CD14-positive monocyte (primary cell): ENCODE measurements around the gene ATP7A. TPM values are rescaled to one million over a fixed set of nuclear protein-coding genes. Genes with fewer than 3 reads are reported as not detected.
A peak's percentile ranks its signal among the peaks of the same experiment; 100 is the strongest.

Experiments
- DNase-seq, 3 donors: peaks; one replicate each; pipeline ENCODE4 v3.0.0-alpha.2; 2011 to 2022
- H2AFZ ChIP-seq: 2 replicates; pipeline ENCODE4 v1.6.0; 2012; ENCODE audit warnings: mild to moderate bottlenecking, low read depth, low read length, inconsistent platforms; ENCODE audit not compliant: insufficient read depth, poor library complexity, severe bottlenecking
- H3K27ac ChIP-seq, 2 donors: 1 replicate in 1 of 2; 2 replicates in 1 of 2; pipeline ENCODE4 v1.5.1; 2012 to 2013; ENCODE audit warnings: low read length in 2 of 2, control low read depth in 1 of 2, inconsistent platforms in 1 of 2, low read depth in 1 of 2, mild to moderate bottlenecking in 1 of 2
- H3K27me3 ChIP-seq, 2 donors: one replicate each; pipeline versions ENCODE4 v1.6.0 to v1.6.1; 2011 to 2013; ENCODE audit warnings: low read length in 2 of 2; ENCODE audit not compliant: control insufficient read depth in 2 of 2, insufficient read depth in 2 of 2
- H3K36me3 ChIP-seq, 2 donors: replicated peaks in 1 of 2; 1 replicate in 1 of 2; 2 replicates in 1 of 2; pipeline versions ENCODE4 v1.5.1 to v1.6.1; 2012 to 2013; ENCODE audit warnings: low read length in 2 of 2, control low read depth in 1 of 2, inconsistent platforms in 1 of 2, mild to moderate bottlenecking in 1 of 2; ENCODE audit not compliant: insufficient read depth in 2 of 2, control insufficient read depth in 1 of 2
- H3K4me1 ChIP-seq, 2 donors: 1 replicate in 1 of 2; 2 replicates in 1 of 2; pipeline versions ENCODE4 v1.5.1 to v1.6.1; 2012 to 2013; ENCODE audit warnings: low read length in 2 of 2, control low read depth in 1 of 2, inconsistent platforms in 1 of 2, mild to moderate bottlenecking in 1 of 2, moderate library complexity in 1 of 2; ENCODE audit not compliant: insufficient read depth in 2 of 2, control insufficient read depth in 1 of 2
- H3K4me2 ChIP-seq: replicated peaks from 2 replicates; pipeline ENCODE3; 2012; ENCODE audit warnings: low read length, moderate library complexity, mild to moderate bottlenecking; ENCODE audit not compliant: poor library complexity, severe bottlenecking; ENCODE audit errors: extremely low read depth
- H3K4me3 ChIP-seq, 3 experiments: fragments of 200-600 bp in 1 of 3; sonication (generic) in 1 of 3; replicated peaks in 1 of 3; 1 replicate in 2 of 3; 2 replicates in 1 of 3; pipeline ENCODE4 v1.5.1; 2011 to 2013; ENCODE audit warnings: low read length in 3 of 3, mild to moderate bottlenecking in 3 of 3, control low read depth in 2 of 3, low read depth in 2 of 3, inconsistent platforms in 1 of 3, moderate library complexity in 1 of 3
- H3K79me2 ChIP-seq: 2 replicates; pipeline ENCODE4 v1.6.0; 2012; ENCODE audit warnings: mild to moderate bottlenecking, control low read depth, inconsistent platforms, low read length, moderate library complexity; ENCODE audit not compliant: insufficient read depth
- H3K9ac ChIP-seq: 2 replicates; pipeline ENCODE4 v1.6.0; 2017; ENCODE audit warnings: low read length, mild to moderate bottlenecking; ENCODE audit not compliant: insufficient read depth, poor library complexity, severe bottlenecking
- H3K9me3 ChIP-seq, 2 donors: replicated peaks in 1 of 2; 1 replicate in 1 of 2; 2 replicates in 1 of 2; pipeline versions ENCODE4 v1.5.1 to v1.6.1; 2012 to 2013; ENCODE audit warnings: low read length in 2 of 2, control low read depth in 1 of 2; ENCODE audit not compliant: control insufficient read depth in 1 of 2, insufficient read depth in 1 of 2
- H4K20me1 ChIP-seq: 2 replicates; pipeline ENCODE4 v1.6.0; 2012; ENCODE audit warnings: mild to moderate bottlenecking, low read length, control low read depth, moderate library complexity; ENCODE audit not compliant: insufficient read depth
- H3K27ac Mint-ChIP-seq, 7 donors: one replicate each; pipeline ENCODE4 v1.8.0; 2020; ENCODE audit warnings: mild to moderate bottlenecking in 7 of 7, mixed read lengths in 7 of 7, moderate library complexity in 6 of 7, inconsistent platforms in 2 of 7
- H3K27me3 Mint-ChIP-seq, 3 donors: one replicate each; pipeline ENCODE4 v1.8.0; 2021 to 2022; ENCODE audit warnings: low read depth in 3 of 3, mild to moderate bottlenecking in 3 of 3, mixed read lengths in 3 of 3, moderate library complexity in 3 of 3, inconsistent platforms in 1 of 3
- H3K36me3 Mint-ChIP-seq, 2 donors: one replicate each; pipeline ENCODE4 v1.8.0; 2020; ENCODE audit warnings: mixed read lengths in 2 of 2, inconsistent platforms in 1 of 2, mild to moderate bottlenecking in 1 of 2
- H3K4me1 Mint-ChIP-seq: one replicate; pipeline ENCODE4 v1.8.0; 2020; ENCODE audit warnings: mild to moderate bottlenecking, mixed read lengths
- H3K4me3 Mint-ChIP-seq, 2 donors: one replicate each; pipeline ENCODE4 v1.8.0; 2020; ENCODE audit warnings: mild to moderate bottlenecking in 2 of 2, mixed read lengths in 2 of 2, moderate library complexity in 1 of 2
- H3K9me3 Mint-ChIP-seq, 7 donors: one replicate each; pipeline ENCODE4 v1.8.0; 2020 to 2022; ENCODE audit warnings: mixed read lengths in 7 of 7, mild to moderate bottlenecking in 6 of 7, moderate library complexity in 6 of 7, inconsistent platforms in 2 of 7
- WGBS: methylation state at CpG from one replicate; pipeline ENCODE4 v1.1.5; 2013; ENCODE audit warnings: missing lambda C conversion rate; ENCODE audit not compliant: insufficient coverage; 5-methylcytosine and 5-hydroxymethylcytosine counted together
- intact Hi-C, 2 donors: fragments of 100-400 bp; cut with micrococcal nuclease; formaldehyde crosslinking; loops; one replicate each; pipeline versions ENCODE4 v1.15.0 to v1.15.1; 2023
- polyA plus RNA-seq, 3 donors: library from polyadenylated mRNA; depleted of rRNA in 1 of 3; unstranded in 2 of 3; stranded (reverse) in 1 of 3; fragments of 300-500 nt in 2 of 3; fragments of >200 nt in 1 of 3; fragmentation: Illumina TruSeq in 2 of 3; gene quantifications; 1 replicate in 2 of 3; 2 replicates in 1 of 3; pipeline ENCODE4 v1.2.3, GENCODE V29; 2012 to 2021
- TF ChIP-seq, protein P1 (sequence below): fragments of 200-600 bp; IDR thresholded peaks from one replicate; pipeline ENCODE4 v1.8.0; 2022; ENCODE audit warnings: antibody characterized with exemption, mild to moderate bottlenecking

The ATP7A gene
- polyA plus RNA-seq, 3 donors = 2.3 to 3.8 (median 2.8) TPM

DNA sequence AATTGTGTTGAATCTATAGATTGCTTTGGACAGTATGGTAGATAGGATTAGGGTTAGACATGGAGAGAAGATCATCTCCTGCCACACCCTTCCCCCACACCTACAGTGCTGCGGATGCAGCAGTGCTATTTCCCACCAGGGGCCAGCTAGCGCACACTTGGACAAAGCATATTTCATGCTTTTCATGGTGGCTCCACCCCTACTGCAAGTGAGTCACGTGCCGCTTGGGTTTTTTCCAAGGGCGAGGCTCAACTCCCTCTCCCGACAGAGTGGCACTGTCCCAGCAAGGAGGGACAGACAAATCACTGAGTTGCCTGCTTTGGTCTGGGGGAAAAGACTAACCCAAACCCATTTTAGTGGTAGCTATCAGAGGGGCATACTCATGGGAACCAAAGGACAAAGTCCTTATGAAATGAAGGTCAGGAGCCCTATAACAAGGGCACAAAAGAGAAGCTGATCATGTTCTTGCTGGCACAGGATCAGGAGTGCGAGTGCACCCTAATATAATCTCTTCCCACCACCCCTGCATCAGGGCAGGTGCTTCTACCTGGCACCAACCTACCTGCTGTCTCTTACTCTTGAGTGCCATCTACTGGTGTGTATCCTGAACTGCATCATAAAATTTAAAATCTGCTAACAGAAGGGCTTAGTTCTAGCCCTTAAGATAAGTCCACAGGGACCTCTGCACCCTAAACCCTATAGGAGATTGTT lies 114.0 kb downstream of the ATP7A start:
- peak overlapping the region in 1 of 3 experiments; percentile 33 for H3K4me3 ChIP-seq
- TF ChIP-seq, protein P1, sequence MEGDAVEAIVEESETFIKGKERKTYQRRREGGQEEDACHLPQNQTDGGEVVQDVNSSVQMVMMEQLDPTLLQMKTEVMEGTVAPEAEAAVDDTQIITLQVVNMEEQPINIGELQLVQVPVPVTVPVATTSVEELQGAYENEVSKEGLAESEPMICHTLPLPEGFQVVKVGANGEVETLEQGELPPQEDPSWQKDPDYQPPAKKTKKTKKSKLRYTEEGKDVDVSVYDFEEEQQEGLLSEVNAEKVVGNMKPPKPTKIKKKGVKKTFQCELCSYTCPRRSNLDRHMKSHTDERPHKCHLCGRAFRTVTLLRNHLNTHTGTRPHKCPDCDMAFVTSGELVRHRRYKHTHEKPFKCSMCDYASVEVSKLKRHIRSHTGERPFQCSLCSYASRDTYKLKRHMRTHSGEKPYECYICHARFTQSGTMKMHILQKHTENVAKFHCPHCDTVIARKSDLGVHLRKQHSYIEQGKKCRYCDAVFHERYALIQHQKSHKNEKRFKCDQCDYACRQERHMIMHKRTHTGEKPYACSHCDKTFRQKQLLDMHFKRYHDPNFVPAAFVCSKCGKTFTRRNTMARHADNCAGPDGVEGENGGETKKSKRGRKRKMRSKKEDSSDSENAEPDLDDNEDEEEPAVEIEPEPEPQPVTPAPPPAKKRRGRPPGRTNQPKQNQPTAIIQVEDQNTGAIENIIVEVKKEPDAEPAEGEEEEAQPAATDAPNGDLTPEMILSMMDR = peak; percentile 73
- H3K4me1 ChIP-seq = no peaks in the 10 kb centered on the region
- peak overlapping the region in 1 of 2 donors; percentile 46 for H3K4me3 Mint-ChIP-seq
- H3K79me2 ChIP-seq = no peaks in the 10 kb centered on the region
- H3K4me2 ChIP-seq = peak overlapping the region; percentile 27
- H3K27ac Mint-ChIP-seq = peak overlapping the region in 2 of 7 donors; percentile 38 to 66
- H3K27me3 Mint-ChIP-seq = peaks cover 0 to 4% (median 0%) of the 10 kb centered on the region in 3 donors
- H3K9me3 Mint-ChIP-seq = peaks cover 0 to 1% (median 0%) of the 10 kb centered on the region in 7 donors
- no peak overlapping the region for H2AFZ ChIP-seq
- no peaks in the 10 kb centered on the region for H3K9me3 ChIP-seq
- H3K27me3 ChIP-seq = no peaks in the 10 kb centered on the region
- H3K9ac ChIP-seq = no peak overlapping the region
- peak; percentile 14 to 22 (median 15) for DNase-seq
- no peak overlapping the region for H3K27ac ChIP-seq
- peaks cover 4% of the 10 kb centered on the region for H3K4me1 Mint-ChIP-seq
- WGBS = no CpG with 5 or more reads among the region's 7 CpGs
- H4K20me1 ChIP-seq = no peaks in the 10 kb centered on the region
- H3K36me3 ChIP-seq = no peaks in the 10 kb centered on the region
- H3K36me3 Mint-ChIP-seq = no peaks in the 10 kb centered on the region
- intact Hi-C loops = loop anchor here (10.0 kb wide), 2 partner anchors 110 to 120 kb away; partner anchors contain the start of gene ATP7A (in 1 of the 2)

DNA sequence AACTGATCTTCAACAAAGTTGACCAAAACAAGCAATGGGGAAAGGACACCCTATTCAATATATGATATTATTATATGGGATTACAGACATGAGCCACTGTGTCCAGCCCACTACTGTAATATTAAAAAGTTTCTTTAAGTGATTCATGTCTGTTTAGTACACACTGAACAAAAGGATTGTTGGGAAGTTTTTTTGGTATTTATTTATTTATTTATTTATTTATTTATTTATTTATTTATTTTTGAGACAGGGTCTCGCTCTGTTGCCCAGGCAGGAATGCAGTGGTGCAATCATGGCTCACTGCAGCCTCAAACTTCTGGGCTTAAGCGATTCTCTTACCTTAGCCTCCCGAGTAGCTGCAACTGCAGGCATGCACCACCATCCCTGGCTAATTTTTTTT lies 117.3 kb downstream of the ATP7A start:
- Histone ChIP-seq H3K9me3 (no peaks in the 10 kb centered on the region), H3K27me3 (no peaks in the 10 kb centered on the region), H2AFZ (no peak overlapping the region), H3K4me1 (no peaks in the 10 kb centered on the region), H3K9ac (no peak overlapping the region), H4K20me1 (no peaks in the 10 kb centered on the region), H3K4me3 (no peak overlapping the region), H3K36me3 (no peaks in the 10 kb centered on the region), H3K27ac (no peak overlapping the region), H3K79me2 (no peaks in the 10 kb centered on the region), H3K4me2 (no peak overlapping the region)
- H3K36me3 Mint-ChIP-seq = peaks cover 0 to 3% of the 10 kb centered on the region in 2 donors
- no peak overlapping the region for H3K27ac Mint-ChIP-seq
- 80% methylated on average over 1 of the region's 3 CpGs for WGBS
- peaks cover 4% of the 10 kb centered on the region for H3K4me1 Mint-ChIP-seq
- no peak for DNase-seq
- peaks cover 0 to 1% (median 0%) of the 10 kb centered on the region in 7 donors for H3K9me3 Mint-ChIP-seq
- H3K27me3 Mint-ChIP-seq = peaks cover 0 to 3% (median 0%) of the 10 kb centered on the region in 3 donors
- no peak overlapping the region for H3K4me3 Mint-ChIP-seq
- TF ChIP-seq, protein P1 = no peak
- intact Hi-C loops = loop anchor here (10.0 kb wide), 2 partner anchors 113 to 123 kb away; partner anchors contain the start of gene ATP7A (in 1 of the 2)
